Renal cortex interstitium (tissue), 11 donors: ENCODE measurements around the gene KIR2DL3. TPM values are rescaled to one million over a fixed set of nuclear protein-coding genes. Genes with fewer than 3 reads are reported as not detected.
"Not testable (repeated sequence)": the region's sequence is repeated elsewhere in the genome, so short reads cannot be mapped to it uniquely, and the experiment has no call there.

Source experiments
- DNase-seq, 11 donors: peaks; one replicate each; pipeline ENCODE4 v3.0.0-alpha.2; 2013; ENCODE audit warnings: low read depth in 9 of 11, low spot score in 4 of 11; ENCODE audit errors: extremely low read depth in 1 of 11
- polyA plus RNA-seq, 3 donors: library from polyadenylated mRNA; unstranded; fragments of 120-200 nt; gene quantifications; one replicate each; pipeline ENCODE4 v1.2.1, GENCODE V29; 2013; ENCODE audit not compliant: insufficient read length in 3 of 3

Gene KIR2DL3
- polyA plus RNA-seq, 3 donors, result not detected

DNA sequence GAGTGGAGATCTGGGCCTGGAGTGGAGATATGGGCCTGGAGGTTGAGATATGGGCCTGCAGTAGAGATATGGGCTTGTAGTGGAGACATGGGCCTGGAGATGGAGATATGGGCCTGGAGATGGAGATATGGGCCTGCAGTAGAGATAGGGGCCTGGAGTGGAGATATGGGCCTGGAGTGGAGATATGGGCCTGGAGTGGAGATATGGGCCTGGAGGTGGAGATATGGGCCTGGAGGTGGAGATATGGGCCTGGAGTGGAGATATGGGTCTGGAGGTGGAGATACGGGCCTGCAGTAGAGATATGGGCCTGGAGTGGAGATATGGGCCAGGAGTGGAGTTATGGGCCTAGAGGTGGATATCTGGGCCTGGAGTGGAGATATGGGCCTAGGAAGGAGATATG, 402 bp downstream of the KIR2DL3 start:
- DNase-seq, result no peak

GRCh38 chr19:54739587-54740497, 1.5 kb downstream of the KIR2DL3 start:
- no peak for DNase-seq

DNA sequence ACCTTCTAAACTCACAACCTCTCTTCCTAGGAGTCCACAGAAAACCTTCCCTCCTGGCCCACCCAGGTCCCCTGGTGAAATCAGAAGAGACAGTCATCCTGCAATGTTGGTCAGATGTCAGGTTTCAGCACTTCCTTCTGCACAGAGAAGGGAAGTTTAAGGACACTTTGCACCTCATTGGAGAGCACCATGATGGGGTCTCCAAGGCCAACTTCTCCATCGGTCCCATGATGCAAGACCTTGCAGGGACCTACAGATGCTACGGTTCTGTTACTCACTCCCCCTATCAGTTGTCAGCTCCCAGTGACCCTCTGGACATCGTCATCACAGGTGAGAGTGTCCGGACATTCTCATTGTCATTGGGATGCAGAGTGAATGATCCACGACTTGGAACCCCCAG, 3.6 kb downstream of the KIR2DL3 start:
- DNase-seq, result not testable (repeated sequence)

DNA sequence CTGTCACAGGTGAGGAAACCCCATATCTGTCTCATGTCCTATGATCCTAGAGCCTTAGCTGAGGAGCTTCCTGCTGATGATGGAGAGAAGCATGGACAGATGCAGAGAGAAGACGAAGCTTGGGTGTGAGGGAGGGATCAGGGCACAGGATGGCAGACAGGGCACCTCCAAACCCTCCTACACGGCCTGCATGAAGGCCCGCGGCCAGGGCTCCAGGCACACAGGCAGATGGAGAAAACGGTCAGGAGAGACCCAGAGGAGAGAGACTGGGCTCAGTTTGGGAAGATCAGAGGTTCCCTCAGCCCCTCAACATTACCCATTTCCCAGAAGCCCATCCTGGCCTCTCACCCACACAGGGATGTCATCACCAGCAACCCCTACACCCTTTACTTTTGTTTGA, 5.8 kb downstream of the KIR2DL3 start:
- not testable (repeated sequence) for DNase-seq

GRCh38 chr19:54747614-54748322, 9.5 kb downstream of the KIR2DL3 start:
- not testable (repeated sequence) for DNase-seq

GRCh38 chr19:54750276-54750675, 12.0 kb downstream of the KIR2DL3 start:
- not testable (repeated sequence) for DNase-seq

DNA sequence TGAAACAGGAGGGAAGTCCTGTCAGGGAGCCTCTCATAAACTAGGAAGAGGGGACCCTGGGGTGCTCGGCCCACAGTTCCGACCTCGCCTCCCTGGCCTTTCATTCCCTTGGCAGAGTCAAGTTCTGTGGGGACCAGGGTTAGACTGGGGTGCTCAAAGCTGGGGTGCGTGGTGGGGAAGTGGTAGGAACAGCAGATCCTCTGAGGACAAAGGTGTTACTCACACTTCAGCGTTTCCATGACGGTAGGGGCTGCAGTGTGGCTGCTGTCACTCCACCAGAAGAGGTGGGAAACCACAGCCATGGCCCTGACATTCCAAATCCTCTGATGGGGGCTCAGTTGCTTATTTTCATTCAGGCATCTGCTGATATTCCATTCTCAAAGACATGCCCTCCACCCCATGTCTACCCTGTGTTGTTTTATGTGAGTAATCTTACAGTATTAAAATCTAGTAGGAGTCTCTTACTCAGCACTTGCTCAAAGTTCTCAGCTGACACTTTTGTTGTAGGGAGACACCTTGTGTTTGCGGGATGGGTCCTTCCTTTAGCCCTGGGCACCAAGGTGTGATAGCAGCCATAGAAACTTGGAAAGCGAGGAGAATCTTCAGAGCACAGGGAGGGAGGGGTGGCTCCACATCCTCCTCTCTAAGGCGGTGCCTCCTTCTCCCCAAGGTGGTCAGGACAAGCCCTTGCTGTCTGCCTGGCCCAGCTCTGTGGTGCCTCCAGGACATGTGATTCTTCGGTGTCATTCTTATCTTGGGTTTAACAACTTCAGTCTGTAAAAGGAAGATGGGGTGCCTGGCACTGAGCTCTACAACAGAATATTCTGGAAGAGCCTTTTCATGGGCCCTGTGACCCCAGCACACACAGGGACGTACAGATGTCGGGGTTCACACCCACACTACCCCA, 18.1 kb downstream of the KIR2DL3 start:
- not testable (repeated sequence) for DNase-seq

DNA sequence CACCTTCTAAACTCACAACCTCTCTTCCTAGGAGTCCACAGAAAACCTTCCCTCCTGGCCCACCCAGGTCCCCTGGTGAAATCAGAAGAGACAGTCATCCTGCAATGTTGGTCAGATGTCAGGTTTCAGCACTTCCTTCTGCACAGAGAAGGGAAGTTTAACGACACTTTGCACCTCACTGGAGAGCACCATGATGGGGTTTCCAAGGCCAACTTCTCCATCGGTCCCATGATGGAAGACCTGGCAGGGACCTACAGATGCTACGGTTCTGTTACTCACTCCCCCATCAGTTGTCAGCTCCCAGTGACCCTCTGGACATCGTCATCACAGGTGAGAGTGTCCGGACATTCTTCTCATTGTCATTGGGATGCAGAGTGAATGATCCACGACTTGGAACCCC, 20.3 kb downstream of the KIR2DL3 start:
- not testable (repeated sequence) for DNase-seq

DNA sequence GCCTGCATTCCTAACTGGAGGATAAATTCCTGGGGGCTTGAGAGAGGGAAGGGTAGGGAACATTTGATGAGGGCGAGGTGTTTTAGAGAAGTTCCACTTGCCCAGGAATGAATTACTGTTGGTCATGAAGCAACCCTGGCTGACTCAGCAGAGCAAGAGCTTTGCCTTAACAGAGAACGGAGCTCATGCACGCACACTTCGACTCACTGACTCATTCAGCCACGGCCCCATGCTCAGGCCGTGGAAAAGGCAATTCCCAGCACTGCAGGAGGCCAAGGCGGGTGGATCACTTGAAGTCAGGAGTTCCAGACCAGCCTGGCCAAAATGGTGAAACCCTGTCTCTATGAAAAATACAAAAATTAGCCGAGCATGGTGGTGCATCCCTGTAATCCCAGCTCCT, 25.9 kb downstream of the KIR2DL3 start:
- DNase-seq, result not testable (repeated sequence)

- not testable (repeated sequence) for DNase-seq
These were observed 28.2 kb downstream of the KIR2DL3 start for GRCh38 chr19:54766464-54766863.

DNA sequence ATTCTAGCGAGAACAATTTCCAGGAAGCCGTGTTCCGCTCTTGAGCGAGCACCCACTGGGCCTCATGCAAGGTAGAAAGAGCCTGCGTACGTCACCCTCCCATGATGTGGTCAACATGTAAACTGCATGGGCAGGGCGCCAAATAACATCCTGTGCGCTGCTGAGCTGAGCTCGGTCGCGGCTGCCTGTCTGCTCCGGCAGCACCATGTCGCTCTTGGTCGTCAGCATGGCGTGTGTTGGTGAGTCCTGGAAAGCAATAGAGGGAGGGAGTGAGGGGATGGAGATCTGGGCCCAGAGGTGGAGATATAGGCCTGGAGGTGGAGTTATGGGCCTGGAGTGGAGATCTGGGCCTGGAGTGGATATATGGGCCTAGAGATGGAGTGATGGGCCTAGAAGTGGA, 31.3 kb downstream of the KIR2DL3 start, which contains the start of gene KIR2DL1:
KIR2DL1 (plus strand) TSS at position 148 of the 400 bp plus-strand sequence; CDS start at position 206, 58 bp downstream.
- not testable (repeated sequence) for DNase-seq

GRCh38 chr19:54770511-54770910, 32.2 kb downstream of the KIR2DL3 start:
- DNase-seq, result not testable (repeated sequence)

DNA sequence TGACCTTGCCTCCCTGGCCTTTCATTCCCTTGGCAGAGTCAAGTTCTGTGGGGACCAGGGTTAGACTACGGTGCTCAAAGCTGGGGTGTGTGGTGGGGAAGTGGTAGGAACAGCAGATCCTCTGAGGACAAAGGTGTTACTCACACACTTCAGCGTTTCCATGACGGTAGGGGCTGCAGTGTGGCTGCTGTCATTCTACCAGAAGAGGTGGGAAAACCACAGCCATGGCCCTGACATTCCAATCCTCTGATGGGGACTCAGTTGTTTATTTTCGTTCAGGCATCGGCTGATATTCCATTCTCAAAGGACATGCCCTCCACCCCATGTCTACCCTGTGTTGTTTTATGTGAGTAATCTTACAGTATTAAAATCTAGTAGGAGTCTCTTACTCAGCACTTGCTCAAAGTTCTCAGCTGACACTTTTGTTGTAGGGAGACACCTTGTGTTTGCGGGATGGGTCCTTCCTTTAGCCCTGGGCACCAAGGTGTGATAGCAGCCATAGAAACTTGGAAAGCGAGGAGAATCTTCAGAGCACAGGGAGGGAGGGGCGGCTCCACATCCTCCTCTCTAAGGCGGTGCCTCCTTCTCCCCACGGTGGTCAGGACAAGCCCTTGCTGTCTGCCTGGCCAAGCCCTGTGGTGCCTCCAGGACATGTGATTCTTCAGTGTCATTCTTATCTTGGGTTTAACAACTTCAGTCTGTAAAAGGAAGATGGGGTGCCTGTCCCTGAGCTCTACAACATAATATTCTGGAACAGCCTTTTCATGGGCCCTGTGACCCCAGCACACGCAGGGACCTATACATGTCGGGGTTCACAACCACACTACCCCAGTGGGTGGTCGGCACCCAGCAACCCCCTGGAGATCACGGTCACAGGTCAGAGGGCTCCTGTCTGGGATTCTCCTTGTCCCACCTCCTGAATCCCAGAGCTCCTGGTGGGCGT, 33.0 kb downstream of the KIR2DL3 start:
- DNase-seq, result not testable (repeated sequence)

GRCh38 chr19:54772666-54773065, 34.4 kb downstream of the KIR2DL3 start:
- DNase-seq, result not testable (repeated sequence)

GRCh38 chr19:54775095-54775815, 36.9 kb downstream of the KIR2DL3 start:
- not testable (repeated sequence) for DNase-seq

- not testable (repeated sequence) for DNase-seq
These were observed 37.5 kb downstream of the KIR2DL3 start for GRCh38 chr19:54775830-54776229.

DNA sequence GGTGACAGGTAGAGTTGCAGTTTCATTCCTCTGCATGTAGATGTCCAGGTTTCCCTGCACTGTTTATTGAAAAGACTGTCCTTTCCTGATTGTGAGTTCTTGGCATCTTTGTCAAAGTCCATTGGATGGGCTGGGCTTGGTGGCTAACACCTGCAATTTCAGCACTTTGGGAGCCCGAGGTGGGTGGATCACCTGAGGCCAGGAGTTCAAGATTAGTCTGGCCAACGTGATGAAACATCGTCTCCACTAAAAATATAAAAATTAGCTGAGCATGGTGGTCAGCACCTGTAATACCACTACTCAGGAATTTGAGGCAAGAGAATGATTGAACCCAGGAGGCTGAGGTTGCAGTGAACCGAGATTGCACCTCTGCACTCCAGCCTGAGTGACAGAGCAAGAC, 39.5 kb downstream of the KIR2DL3 start:
- not testable (repeated sequence) for DNase-seq
